Muscle of back (tissue), 10 donors: Measurements from ENCODE around the gene PCDHA3. TPM values are rescaled to one million over a fixed set of nuclear protein-coding genes. Genes with fewer than 3 reads are reported as not detected.

Source experiments
- polyA plus RNA-seq, 10 donors: library from polyadenylated mRNA; unstranded; fragments of 120-200 nt; gene quantifications; one replicate each; pipeline ENCODE4 v1.2.1, GENCODE V29; 2013; ENCODE audit not compliant: insufficient read length in 10 of 10

Gene PCDHA3
- polyA plus RNA-seq, 10 donors: 0.06 to 0.31 (median 0.23) TPM

Other genes with a start within 250 kb of the PCDHA3 start
- 10 to 100 TPM; 18.0 to 27.5 (median 21.6) TPM for gene SRA1, start 243.6 kb upstream of the PCDHA3 start, polyA plus RNA-seq
- 10 to 100 TPM; 14.4 to 43.7 (median 20.7) TPM for gene APBB3, start 236.5 kb upstream of the PCDHA3 start, polyA plus RNA-seq
- gene SLC35A4, start 236.2 kb upstream of the PCDHA3 start, polyA plus RNA-seq: 10 to 100 TPM; 52.1 to 67.8 (median 54.6) TPM
- gene CD14, start 167.9 kb upstream of the PCDHA3 start, polyA plus RNA-seq: 10 to 100 TPM; 15.2 to 38.2 (median 24.1) TPM
- gene TMCO6, start 161.6 kb upstream of the PCDHA3 start, polyA plus RNA-seq: 10 to 100 TPM in 2 of 10 donors, 1 to 10 TPM in 8; 5.2 to 12.4 (median 8.1) TPM
- gene NDUFA2, start 153.4 kb upstream of the PCDHA3 start, polyA plus RNA-seq: 10 to 100 TPM; 41.3 to 75.2 (median 56.1) TPM
- gene IK, start 153.2 kb upstream of the PCDHA3 start, polyA plus RNA-seq: 100 to 1,000 TPM in 2 of 10 donors, 10 to 100 TPM in 8; 81.5 to 114 (median 94.1) TPM
- 10 to 100 TPM; 10.9 to 16.2 (median 12.8) TPM for gene WDR55, start 136.2 kb upstream of the PCDHA3 start, polyA plus RNA-seq
- gene DND1, start 127.5 kb upstream of the PCDHA3 start, polyA plus RNA-seq: under 1 TPM in 3 of 10 donors, not detected in 7; 0.16 to 0.92 (median 0.24) TPM
- gene HARS1, start 109.7 kb upstream of the PCDHA3 start, polyA plus RNA-seq: 10 to 100 TPM; 42.2 to 53.9 (median 48.9) TPM
- 10 to 100 TPM; 20.5 to 35.9 (median 25.3) TPM for gene HARS2, start 109.6 kb upstream of the PCDHA3 start, polyA plus RNA-seq
- gene ZMAT2, start 100.6 kb upstream of the PCDHA3 start, polyA plus RNA-seq: 10 to 100 TPM; 72.9 to 93.3 (median 78.7) TPM
- gene PCDHA1, start 14.9 kb upstream of the PCDHA3 start, polyA plus RNA-seq: under 1 TPM in 4 of 10 donors, not detected in 6; 0.05 to 0.11 (median 0.06) TPM
- gene PCDHA2, start 6.2 kb upstream of the PCDHA3 start, polyA plus RNA-seq: under 1 TPM in 8 of 10 donors, not detected in 2; 0.04 to 0.22 (median 0.10) TPM
- under 1 TPM; 0.04 to 0.39 (median 0.18) TPM for gene PCDHA4, start 6.0 kb downstream of the PCDHA3 start, polyA plus RNA-seq
- under 1 TPM in 2 of 10 donors, not detected in 8; 0.04 to 0.07 TPM for gene PCDHA5, start 20.6 kb downstream of the PCDHA3 start, polyA plus RNA-seq
- under 1 TPM in 9 of 10 donors, not detected in 1; 0.08 to 0.20 (median 0.16) TPM for gene PCDHA6, start 26.9 kb downstream of the PCDHA3 start, polyA plus RNA-seq
- gene PCDHA7, start 33.2 kb downstream of the PCDHA3 start, polyA plus RNA-seq: under 1 TPM; 0.05 to 0.35 (median 0.13) TPM
- gene PCDHA8, start 40.1 kb downstream of the PCDHA3 start, polyA plus RNA-seq: under 1 TPM in 6 of 10 donors, not detected in 4; 0.07 to 0.11 (median 0.09) TPM
- under 1 TPM in 5 of 10 donors, not detected in 5; 0.04 to 0.07 (median 0.06) TPM for gene PCDHA9, start 47.3 kb downstream of the PCDHA3 start, polyA plus RNA-seq
- under 1 TPM; 0.07 to 0.29 (median 0.17) TPM for gene PCDHA10, start 54.8 kb downstream of the PCDHA3 start, polyA plus RNA-seq
- under 1 TPM in 7 of 10 donors, not detected in 3; 0.03 to 0.61 (median 0.05) TPM for gene PCDHA11, start 67.9 kb downstream of the PCDHA3 start, polyA plus RNA-seq
- under 1 TPM in 6 of 10 donors, not detected in 4; 0.04 to 0.16 (median 0.07) TPM for gene PCDHA12, start 74.3 kb downstream of the PCDHA3 start, polyA plus RNA-seq
- gene PCDHA13, start 81.1 kb downstream of the PCDHA3 start, polyA plus RNA-seq: under 1 TPM in 5 of 10 donors, not detected in 5; 0.04 to 0.22 (median 0.12) TPM
- under 1 TPM in 9 of 10 donors, not detected in 1; 0.07 to 0.38 (median 0.12) TPM for gene PCDHAC1, start 125.2 kb downstream of the PCDHA3 start, polyA plus RNA-seq
- 1 to 10 TPM in 6 of 10 donors, under 1 TPM in 4; 0.67 to 5.8 (median 1.4) TPM for gene PCDHAC2, start 165.4 kb downstream of the PCDHA3 start, polyA plus RNA-seq